Kidney epithelial cell (primary cell): ENCODE measurements around the gene F13A1. TPM values are rescaled to one million over a fixed set of nuclear protein-coding genes. Genes with fewer than 3 reads are reported as not detected.

ENCODE experiments used
- DNase-seq: peaks from one replicate; pipeline ENCODE4 v3.0.0-alpha.2; 2010; ENCODE audit warnings: low read depth
- H3K27me3 ChIP-seq: 2 replicates; pipeline ENCODE4 v1.6.0; 2011; ENCODE audit warnings: low read length; ENCODE audit not compliant: control insufficient read depth, insufficient read depth
- H3K36me3 ChIP-seq: 2 replicates; pipeline ENCODE4 v1.5.1; 2011; ENCODE audit warnings: low read length; ENCODE audit not compliant: control insufficient read depth, insufficient read depth
- H3K4me3 ChIP-seq: 2 replicates; pipeline ENCODE4 v1.5.1; 2011; ENCODE audit warnings: low read depth, mild to moderate bottlenecking, control low read depth, low read length
- total RNA-seq: library from RNA; depleted of rRNA; stranded (reverse); fragments of >200 nt; gene quantifications from 2 replicates; pipeline ENCODE4 v1.2.3, GENCODE V29; 2015
- TF ChIP-seq, protein P1 (sequence below): IDR thresholded peaks from 2 replicates; pipeline ENCODE4 v1.5.1; 2011; ENCODE audit warnings: mild to moderate bottlenecking, moderate library complexity, low read length, control low read depth, inconsistent platforms; ENCODE audit not compliant: insufficient read depth, poor library complexity, severe bottlenecking

F13A1 gene
- total RNA-seq, 1 donor from 2014 or later, result 2.1 TPM

DNA sequence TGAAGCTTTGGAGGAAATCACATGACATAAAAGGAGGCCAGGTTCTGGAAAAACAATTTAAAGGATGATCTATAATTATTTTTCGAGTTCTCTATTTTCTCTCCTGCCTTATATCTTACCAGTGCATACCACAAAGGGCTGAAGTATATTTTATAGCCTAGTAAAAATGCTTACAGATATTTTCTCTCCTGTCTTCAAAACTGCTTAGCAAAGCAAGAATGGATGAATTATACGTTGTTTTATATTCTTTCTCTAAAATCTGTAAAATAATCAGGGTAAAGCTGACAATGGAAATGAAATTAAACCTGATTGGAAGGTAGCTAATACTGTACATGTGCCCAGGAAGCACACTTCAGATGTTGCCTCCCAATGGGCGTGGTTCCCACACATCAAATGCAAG lies 123.7 kb downstream of the F13A1 start:
- Histone ChIP-seq H3K27me3 (no peaks in the 10 kb centered on the region), H3K4me3 (no peak overlapping the region), H3K36me3 (no peaks in the 10 kb centered on the region)
- no peak for DNase-seq
- TF ChIP-seq, protein P1, sequence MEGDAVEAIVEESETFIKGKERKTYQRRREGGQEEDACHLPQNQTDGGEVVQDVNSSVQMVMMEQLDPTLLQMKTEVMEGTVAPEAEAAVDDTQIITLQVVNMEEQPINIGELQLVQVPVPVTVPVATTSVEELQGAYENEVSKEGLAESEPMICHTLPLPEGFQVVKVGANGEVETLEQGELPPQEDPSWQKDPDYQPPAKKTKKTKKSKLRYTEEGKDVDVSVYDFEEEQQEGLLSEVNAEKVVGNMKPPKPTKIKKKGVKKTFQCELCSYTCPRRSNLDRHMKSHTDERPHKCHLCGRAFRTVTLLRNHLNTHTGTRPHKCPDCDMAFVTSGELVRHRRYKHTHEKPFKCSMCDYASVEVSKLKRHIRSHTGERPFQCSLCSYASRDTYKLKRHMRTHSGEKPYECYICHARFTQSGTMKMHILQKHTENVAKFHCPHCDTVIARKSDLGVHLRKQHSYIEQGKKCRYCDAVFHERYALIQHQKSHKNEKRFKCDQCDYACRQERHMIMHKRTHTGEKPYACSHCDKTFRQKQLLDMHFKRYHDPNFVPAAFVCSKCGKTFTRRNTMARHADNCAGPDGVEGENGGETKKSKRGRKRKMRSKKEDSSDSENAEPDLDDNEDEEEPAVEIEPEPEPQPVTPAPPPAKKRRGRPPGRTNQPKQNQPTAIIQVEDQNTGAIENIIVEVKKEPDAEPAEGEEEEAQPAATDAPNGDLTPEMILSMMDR, result no peak

DNA sequence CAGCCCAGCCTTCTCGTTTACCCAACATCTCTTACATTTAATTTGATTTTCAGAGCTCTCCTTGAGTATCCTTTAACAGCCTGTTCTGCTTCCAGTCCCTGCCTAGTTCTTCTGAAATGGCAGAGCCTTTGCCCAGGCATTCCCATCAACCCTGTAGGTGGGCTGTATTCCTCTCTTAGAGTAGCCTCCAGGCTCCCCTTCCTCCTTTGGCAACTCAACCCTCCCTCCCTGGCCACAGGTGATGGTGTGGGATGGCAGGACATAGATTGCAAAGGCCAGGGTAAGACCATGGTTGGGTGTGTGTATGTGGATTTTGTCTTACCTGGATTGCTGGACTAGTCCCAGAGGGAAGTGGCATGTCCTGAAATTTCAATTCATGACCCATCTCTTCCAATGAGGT lies 125.4 kb downstream of the F13A1 start:
- TF ChIP-seq, protein P1, result no peak
- no peaks in the 10 kb centered on the region for H3K36me3 ChIP-seq
- H3K4me3 ChIP-seq, result no peak overlapping the region

DNA sequence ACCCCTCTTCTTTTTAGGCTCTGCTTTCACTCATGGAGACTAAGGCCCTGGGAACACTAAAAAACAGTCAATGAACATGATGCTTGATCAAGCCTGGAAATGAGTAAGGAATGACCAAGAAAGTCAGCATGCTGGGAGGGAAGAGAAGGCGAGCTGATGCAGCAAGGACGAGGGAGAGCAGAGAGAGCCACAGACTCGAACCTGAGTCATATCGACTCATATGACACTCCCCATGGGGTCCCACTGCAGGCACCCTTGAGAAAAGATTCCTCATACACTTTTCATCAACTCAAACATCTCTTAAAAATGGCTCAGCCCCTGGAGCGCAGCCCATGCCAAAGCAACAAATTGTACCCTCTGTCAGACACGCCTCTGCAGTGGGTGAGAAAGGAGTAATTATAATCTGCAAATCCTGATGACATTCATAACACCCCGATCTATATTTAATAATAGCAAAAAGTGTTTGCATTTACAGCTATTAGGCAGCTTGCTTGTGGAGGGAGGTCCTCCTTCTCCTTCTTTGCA lies 127.2 kb downstream of the F13A1 start:
- Histone ChIP-seq H3K4me3 (no peak overlapping the region), H3K36me3 (no peaks in the 10 kb centered on the region), H3K27me3 (no peaks in the 10 kb centered on the region)
- TF ChIP-seq, protein P1, result no peak
- no peak for DNase-seq

More for the DNA sequence above, 125.4 kb downstream of the F13A1 start:
- no peaks in the 10 kb centered on the region for H3K27me3 ChIP-seq
- no peak for DNase-seq

DNA sequence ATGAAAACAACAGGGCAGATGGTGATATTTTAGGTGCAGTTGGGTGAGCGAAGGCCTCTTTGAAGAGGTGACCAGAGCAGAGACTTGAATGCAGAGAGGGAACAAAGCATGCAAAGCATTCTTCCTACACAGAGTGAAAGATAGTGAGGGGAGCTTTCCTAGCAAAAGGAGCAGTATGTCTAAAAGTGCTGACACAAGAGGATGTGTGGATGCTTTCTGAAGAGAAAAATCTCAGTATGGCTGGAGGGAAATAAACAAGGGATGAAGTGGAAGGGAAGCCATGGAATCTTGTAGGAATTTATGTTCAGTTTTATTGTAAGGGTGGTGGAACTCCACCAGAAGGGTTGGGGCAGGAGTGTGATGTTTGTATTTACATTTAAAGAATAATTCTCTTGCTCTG lies 128.6 kb downstream of the F13A1 start:
- Histone ChIP-seq H3K27me3 (no peaks in the 10 kb centered on the region), H3K4me3 (no peak overlapping the region), H3K36me3 (no peaks in the 10 kb centered on the region)
- TF ChIP-seq, protein P1, result no peak
- DNase-seq, result no peak

DNA sequence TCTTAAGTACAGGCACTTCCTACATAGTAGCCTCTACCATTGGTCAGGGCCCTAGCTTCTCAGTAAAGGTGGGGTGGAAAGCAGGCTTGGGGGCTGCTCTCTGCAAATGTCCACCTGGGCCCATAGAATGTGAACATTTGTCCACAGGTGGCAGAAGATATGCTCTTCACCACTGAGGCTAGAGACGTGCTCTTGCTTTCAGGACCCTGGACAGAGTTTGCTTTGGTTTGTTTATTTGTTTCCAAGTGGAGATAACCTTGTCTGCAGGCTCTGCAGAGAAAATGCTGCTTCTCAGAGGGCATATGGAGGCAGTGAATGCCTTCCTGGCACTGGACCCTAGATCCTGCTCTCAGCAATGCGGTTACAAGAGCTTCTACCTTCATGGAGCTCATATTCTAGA lies 129.0 kb downstream of the F13A1 start:
- no peaks in the 10 kb centered on the region for H3K36me3 ChIP-seq
- H3K4me3 ChIP-seq, result no peak overlapping the region
- TF ChIP-seq, protein P1, result no peak
- no peak for DNase-seq
- H3K27me3 ChIP-seq, result no peaks in the 10 kb centered on the region

DNA sequence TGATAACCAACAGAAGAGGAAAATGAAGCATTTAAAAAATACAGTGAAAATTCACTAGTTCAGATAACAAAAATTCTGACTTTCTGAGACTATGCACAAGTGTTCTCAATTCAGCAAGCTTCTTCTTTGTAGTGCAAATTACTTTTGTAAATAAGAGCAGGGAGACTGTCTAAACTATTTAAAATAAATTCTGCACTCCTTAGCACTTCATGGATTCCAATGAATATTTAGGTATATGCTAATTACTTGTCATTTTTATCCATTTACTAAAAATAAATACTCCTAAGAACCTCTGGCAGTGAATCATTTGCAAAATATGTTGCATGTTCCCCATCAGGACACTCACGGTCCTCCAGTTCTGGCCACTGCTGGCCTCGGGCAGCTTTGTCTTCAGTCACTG lies 139.8 kb downstream of the F13A1 start:
- no peak for DNase-seq
- H3K27me3 ChIP-seq, result no peaks in the 10 kb centered on the region
- H3K36me3 ChIP-seq, result no peaks in the 10 kb centered on the region
- TF ChIP-seq, protein P1, result no peak
- H3K4me3 ChIP-seq, result no peak overlapping the region
